T-helper 1 cell (primary cell): ENCODE results near the gene GALNT12.

Source experiments
- DNase-seq, 5 donors: peaks; one replicate each; pipeline ENCODE4 v3.0.0-alpha.2; 2012 to 2020

The GALNT12 gene

DNA sequence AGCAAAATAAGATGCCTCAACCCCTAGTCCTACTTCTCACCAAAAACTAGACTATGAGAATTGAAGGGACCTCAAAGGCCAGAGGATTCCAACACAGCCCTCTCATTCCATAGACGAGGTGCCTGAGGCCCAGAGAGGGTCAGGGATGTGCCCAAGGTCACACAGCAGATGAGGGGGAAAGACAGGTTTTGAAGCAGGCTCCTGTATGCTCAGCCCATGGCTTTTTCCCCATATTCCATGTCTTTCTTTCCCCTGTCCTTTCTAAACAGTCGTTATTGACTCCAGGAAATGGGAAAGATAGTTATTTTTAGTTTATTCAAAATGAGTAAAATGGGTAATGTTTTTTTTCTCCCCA, 75.1 kb downstream of the GALNT12 start:
- no peak for DNase-seq

DNA sequence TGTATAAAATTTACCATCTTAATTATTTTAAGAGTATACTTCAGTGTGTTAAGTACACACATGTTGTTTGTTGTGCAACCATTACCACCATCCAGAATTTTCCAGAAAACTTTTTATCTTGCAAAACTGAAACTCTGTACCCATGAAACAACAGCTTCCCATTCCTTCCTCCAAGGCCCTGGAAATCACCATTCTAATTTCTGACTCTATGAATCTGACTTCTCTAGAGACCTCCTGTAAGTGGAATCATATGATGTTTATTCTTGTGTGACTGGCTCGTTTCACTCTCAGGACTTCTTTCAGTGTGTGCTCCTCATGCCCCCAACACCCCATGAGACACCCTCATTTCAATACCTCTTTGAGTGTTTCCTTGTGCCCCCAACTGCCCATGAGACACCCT, 75.8 kb downstream of the GALNT12 start:
- no peak for DNase-seq

DNA sequence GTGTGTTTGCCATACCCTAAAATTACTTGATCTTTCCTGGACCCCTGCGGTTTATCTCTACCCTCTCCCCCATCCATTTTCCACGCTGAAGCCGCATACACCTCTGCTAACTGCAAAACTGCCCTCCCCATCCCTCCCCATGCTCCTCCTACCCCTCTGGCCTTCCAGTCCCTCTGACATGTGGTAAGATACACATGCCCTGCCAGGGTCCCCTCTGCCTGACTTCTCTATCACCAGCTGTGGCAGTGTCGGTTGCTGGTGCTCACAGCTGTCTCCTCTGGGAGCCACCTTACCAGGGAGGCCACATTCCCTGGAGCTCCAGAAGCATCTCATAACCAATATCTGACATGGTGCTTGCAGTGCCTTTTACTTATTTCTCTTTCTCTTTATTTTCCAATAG, 77.4 kb downstream of the GALNT12 start:
- no peak for DNase-seq

DNA sequence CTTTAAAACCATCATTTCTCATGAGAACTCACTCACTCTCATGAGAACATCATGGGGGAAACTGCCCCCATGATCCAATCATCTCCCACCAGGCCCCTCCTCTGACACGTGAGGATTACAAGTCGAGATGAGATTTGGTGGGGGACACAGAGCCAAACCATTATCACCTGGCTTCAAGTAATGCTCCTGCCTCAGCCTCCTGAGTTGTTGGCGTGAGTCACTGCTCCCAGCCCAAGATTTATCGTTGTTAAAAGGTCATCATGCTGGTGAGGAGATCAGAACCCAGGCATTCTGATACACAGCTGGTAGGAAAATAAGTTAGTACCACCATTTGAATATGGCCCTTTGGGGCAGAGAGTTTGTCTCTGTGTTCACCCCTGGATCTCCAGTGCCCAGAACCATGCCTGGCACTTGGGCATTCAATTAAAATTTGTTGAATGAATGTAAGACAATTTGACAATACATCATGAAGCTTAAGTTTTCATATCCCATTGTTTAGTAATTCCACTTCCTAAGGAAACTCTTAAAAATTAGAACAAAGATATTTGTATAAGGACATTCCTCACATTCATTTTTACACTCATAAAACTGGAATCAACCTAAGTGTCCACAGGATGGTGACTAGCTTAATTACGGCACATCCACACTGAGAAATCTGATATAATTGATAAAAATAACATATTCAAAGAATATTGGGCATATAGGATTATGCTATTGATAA, 78.3 kb downstream of the GALNT12 start:
- DNase-seq: no peak

DNA sequence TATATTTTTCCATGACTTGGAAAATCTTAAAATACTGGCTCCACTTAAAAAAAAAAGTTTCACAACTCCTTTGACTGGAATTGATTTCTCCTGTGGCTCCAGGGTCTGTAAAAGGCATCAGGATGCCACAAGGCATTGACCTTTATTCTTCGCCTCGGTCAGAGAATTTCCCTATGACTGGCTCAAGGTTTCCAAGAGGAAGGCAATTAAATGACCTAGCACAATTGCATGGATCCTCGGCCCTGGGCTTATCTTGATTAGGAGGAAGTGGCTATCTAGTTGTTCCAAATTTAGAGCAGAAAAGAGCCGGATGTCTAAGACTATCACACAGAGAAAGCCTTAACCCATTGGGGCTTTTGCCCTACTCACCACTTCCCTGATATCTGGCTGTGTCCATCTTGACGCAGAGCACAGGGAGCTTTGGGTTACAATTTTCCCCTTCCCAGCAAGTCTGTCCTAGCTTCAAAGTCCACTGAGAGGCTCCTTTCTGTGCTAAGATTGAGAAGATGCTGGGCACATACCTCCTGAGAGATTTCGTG, 79.3 kb downstream of the GALNT12 start:
- no peak for DNase-seq

DNA sequence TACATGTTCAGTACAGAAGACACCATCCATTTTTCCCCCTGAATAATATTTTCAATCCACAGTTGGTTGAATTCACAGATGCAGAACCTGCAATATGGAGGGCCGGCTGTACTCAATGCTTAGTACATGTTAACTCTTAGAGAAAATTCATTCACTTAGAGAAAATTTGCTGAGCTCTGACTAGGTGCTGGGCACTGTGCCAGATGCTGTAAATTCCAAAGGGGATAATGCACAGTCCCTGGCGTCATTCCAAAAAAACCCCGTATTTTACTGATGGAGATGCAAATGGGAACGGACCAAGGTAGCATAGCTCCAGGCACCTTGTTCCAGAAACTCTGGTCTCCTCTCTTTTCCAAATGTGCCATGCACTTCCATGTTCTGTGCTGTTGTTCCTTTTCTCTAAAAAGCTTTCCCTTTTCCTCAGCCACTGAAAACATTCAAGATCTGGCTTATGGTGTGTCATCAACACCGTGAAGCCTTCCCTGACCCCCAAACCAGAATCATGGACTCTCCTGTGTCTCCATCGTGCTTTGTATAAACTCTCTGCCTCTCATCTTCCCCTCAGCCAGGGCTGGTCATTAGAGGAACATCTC, 80.5 kb downstream of the GALNT12 start:
- no peak for DNase-seq

DNA sequence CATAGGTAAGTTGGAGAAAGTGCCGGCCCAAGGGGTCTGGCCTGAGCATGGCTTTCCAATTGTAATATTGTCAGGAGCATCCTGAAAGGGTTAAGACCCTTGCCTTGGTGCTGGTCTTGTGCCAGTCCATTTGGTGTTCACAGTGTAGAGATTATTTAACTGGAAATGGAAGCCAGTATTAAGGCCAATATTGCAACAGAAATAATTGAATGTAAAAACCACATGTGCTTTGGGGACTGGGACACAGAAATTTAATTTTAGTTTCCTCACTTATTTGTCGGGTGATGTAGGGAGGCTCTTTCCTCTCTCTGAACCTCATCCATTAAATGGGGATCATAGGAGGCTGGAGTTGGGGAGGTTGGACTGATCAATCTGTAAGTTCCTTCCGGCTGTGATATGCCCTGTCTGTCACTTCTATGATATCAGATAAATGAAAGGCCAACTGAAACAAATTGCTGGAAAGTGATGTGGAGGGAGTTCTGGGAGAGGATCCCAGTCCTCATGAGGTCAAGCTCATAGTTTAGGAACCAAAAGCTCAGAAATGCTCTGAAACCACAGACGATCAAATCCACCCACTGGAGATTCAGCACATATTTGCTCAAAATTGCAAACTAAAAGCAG, 81.4 kb downstream of the GALNT12 start:
- DNase-seq: no peak

DNA sequence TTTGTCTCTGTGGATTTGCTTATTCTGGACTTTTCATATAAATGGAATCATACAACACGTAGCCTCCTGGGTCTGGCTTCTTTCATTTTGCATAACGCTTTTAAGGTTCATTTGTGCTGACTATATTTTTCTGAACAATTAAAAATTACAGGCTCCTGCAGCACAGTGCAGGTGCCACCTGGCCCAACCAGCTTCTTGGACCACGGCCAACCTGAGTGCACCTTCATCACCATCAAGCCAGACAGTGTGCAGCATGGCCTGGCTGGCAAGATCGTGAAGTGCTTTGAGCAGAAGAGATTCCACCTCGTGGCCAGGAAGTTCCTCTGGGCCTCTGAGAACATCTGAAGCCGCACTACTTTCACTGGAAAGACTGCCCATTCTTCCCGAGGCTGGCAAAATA, 82.8 kb downstream of the GALNT12 start:
- DNase-seq: no peak

DNA sequence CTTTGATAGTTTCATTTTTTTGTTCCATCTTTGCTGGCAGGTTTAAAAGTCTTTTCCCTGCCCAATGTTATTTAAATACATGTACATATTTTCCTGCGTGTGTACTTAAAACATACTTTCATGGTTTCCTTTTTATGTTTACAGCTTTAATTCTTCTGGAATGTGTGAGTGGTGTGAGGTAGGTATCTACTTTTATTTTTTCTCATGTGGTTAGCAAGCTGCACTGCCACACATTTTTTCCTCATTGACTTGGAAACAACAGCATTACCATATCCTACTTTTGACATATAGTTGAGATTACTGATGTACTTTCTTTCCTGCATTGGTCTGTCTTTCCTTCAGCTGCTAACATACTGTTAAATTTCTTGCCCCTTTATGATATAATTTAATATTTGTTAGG, 84.8 kb downstream of the GALNT12 start:
- no peak for DNase-seq

DNA sequence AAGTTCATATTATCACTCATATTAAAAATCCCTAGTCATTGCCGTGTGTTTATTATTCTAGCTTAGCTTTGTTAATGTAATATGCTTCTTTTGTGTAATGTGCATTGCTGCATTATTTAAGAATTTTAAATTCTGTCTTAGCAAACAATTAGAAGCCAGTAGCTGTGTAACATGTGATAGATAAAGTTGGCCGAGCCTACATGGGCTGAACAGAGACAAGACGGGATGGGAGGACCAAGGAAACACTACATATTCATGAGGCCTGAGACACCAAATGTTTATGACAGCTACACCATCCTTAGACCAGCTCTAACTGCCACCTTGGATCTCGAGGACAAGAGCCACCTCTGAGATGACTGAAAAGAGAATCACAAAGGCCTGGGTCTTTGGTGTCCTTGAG, 85.2 kb downstream of the GALNT12 start:
- no peak for DNase-seq

DNA sequence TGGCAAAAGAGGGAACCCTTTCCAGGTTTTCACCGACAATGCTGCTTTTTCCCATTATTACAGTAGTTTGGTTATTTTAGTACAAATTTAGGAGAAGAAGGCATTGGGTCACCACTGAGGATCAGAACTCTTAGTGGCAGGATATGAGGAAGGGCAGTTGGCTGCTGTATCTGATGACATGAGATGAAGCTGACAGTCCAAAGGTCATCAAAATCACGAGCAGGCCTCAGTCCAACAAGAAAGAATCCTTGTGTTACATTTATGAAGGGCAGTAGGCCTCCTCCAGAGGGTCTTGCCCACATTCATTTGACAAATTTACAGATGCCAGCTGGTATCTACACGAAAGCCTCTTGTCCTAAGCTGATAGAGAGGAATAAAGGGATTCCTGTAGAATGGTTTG, 86.7 kb downstream of the GALNT12 start:
- no peak for DNase-seq

DNA sequence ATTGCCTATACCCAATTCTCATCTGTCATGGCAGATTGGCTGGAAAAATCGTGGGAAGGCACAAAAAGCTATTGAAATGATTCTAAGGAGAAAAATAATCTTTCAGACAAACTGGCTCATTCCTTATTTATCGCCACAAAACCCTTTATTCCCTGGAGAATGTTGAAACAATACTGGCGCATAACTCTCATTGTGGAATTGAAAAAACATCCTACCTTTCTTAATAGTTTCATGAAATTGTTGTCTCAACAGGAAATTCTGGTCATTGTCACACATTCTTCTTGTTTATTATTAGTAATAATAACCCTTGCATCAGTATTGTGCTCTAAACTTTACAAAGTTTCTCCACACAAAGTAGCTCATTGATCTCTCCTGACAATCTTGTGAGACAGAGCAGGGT, 87.3 kb downstream of the GALNT12 start:
- DNase-seq: no peak

DNA sequence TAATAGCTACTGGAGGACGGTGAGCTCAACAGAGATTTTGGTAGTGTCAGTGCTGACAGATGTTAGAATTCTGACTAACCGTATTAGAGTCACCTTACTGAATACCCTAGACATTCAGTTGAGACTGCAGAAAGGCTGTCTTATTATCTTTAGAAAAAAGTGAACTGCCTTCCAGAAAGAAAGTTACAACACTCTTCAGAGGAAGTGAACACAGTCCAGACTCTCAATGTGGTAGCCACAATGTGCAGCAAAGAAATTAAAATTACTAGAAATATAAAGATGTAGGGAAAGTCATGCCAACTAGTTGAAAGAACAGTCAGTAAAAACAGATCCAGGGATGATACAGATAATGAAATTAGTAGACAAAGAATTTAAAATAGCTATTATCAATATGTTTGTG, 89.2 kb downstream of the GALNT12 start:
- DNase-seq: no peak

DNA sequence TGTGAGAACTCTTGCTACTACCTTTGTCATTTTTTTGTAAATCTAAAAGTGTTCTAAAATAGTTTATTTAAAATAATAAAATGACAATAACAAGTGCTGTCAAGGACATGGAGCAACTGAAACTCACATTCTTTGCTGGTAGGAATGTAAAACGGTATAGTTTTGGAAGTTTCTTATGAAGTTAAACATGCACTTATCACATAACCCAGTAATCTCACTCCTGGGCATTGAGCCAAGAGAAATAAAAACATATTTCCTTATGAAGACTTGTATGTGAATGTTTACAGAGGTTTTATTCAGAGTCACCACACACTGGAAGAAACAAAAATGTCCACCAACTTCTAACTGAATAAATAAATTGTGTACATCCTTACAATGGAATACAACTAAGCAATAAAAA, 90.3 kb downstream of the GALNT12 start:
- DNase-seq: no peak

DNA sequence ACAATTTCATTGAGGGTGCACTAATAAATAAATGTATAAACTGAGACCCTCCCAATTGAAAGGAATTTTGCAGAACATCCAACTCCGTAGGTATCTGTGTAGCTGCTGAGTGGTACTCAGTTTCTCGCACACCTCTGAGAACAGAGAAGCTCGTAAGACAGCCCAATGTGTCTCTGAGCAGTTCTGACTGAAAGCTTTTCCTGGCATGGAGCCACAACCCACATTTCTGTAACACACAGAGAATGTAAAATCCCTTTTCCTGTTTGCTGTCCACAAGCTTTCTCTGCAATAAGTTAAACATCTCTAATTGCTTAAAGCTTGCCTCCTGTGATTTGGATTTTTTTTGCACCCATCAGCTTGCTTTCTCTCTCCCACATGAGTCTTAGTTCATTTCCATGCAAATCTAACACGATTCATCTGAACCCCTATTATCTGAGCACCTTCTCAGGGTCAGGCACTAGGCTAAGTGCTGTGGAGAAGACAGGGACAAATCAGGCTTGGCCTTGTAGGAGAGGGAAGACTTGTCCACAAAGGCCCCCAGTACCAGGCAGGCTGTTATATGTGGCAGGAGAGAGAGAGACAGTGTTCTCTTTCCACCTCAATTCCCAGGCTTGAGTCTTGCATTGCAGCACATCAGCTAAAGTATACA, 92.1 kb downstream of the GALNT12 start:
- DNase-seq: no peak
